Choroid plexus epithelial cell (primary cell): ENCODE measurements around the gene TLR10.

Source experiments
- DNase-seq: peaks from one replicate; pipeline ENCODE4 v3.0.0-alpha.2; 2010; ENCODE audit warnings: low read depth
- H3K4me3 ChIP-seq: 2 replicates; pipeline ENCODE4 v1.5.1; 2011; ENCODE audit warnings: low read depth, mild to moderate bottlenecking, control low read depth, low read length, moderate library complexity
- TF ChIP-seq, protein P1 (sequence below): conservative IDR thresholded peaks from 2 replicates; pipeline ENCODE4 v1.5.1; 2011; ENCODE audit warnings: low read depth, mild to moderate bottlenecking, control low read depth, inconsistent platforms, low read length, moderate library complexity

Gene TLR10

GRCh38 chr4:38782452-38783108 lies at the start of gene TLR10:
TSS of gene TLR10 (minus strand) at chr4:38782990. CDS start at chr4:38775590, 7,400 bp downstream.
- TF ChIP-seq, protein P1, sequence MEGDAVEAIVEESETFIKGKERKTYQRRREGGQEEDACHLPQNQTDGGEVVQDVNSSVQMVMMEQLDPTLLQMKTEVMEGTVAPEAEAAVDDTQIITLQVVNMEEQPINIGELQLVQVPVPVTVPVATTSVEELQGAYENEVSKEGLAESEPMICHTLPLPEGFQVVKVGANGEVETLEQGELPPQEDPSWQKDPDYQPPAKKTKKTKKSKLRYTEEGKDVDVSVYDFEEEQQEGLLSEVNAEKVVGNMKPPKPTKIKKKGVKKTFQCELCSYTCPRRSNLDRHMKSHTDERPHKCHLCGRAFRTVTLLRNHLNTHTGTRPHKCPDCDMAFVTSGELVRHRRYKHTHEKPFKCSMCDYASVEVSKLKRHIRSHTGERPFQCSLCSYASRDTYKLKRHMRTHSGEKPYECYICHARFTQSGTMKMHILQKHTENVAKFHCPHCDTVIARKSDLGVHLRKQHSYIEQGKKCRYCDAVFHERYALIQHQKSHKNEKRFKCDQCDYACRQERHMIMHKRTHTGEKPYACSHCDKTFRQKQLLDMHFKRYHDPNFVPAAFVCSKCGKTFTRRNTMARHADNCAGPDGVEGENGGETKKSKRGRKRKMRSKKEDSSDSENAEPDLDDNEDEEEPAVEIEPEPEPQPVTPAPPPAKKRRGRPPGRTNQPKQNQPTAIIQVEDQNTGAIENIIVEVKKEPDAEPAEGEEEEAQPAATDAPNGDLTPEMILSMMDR, result peak; percentile 70
- H3K4me3 ChIP-seq, result no peak within 1 kb of the TSS
- peak; percentile 73 for DNase-seq

- DNase-seq, result no peak
- TF ChIP-seq, protein P1, result no peak
- H3K4me3 ChIP-seq, result no peak overlapping the region
Observed at GRCh38 chr4:38832206-38832605, 49.4 kb upstream of the TLR10 start.

GRCh38 chr4:38831653-38832052 lies 48.9 kb upstream of the TLR10 start:
- H3K4me3 ChIP-seq, result no peak overlapping the region
- TF ChIP-seq, protein P1, result no peak
- DNase-seq, result peak; percentile 26

GRCh38 chr4:38829237-38829636 lies 46.4 kb upstream of the TLR10 start:
- TF ChIP-seq, protein P1, result no peak
- DNase-seq, result no peak
- H3K4me3 ChIP-seq, result no peak overlapping the region

DNA sequence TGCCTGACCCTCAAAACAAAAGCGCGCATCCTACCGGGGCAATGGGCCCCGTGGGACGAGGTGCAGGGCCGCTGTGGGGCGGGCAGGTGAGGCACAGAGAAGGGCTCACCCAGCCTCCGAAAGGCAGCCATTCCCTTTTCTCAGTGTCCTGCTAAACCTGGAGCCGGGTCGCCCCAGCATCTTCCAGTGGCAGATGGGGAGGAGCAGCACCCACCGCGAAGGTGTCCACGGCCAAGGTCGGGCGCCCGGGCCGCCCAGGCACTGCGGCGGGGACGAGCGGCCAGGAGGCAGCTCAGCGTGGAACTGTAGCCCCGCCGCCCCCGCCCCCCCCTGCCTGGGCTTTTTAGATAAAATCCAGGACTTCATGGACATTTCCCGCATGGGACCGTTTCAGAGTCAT lies 41.0 kb upstream of the TLR10 start:
- TF ChIP-seq, protein P1, result no peak
- H3K4me3 ChIP-seq, result no peak overlapping the region

GRCh38 chr4:38822748-38823303 lies 40.0 kb upstream of the TLR10 start:
- TF ChIP-seq, protein P1, result no peak
- no peak overlapping the region for H3K4me3 ChIP-seq
- DNase-seq, result no peak

More for the DNA sequence above, 41.0 kb upstream of the TLR10 start:
- no peak for DNase-seq

DNA sequence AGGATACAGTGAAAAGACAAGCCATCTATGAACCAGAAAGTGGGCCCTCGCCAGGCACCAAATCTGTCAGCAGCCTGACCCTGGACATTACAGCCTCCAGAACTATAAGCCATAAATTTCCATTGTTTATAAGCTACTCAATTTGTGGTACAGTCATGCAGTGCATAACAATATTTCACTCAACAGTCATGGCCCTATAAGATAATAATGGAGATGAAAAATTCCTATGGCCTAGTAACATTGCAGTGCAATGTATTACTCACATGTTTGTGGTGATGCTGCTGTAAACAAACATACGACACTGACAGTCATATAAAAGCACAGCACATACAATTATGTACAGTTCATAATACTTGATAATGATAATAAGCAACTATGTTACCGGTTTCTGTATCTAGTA lies 38.9 kb upstream of the TLR10 start:
- H3K4me3 ChIP-seq, result no peak overlapping the region
- TF ChIP-seq, protein P1, result no peak
- peak; percentile 14 for DNase-seq
